ENCODE results near the gene DGKA.
A peak's percentile ranks its signal among the peaks of the same experiment; 100 is the strongest.
"Not testable (repeated sequence)": the region's sequence is repeated elsewhere in the genome, so short reads cannot be mapped to it uniquely, and the experiment has no call there.

The DGKA gene

DNA sequence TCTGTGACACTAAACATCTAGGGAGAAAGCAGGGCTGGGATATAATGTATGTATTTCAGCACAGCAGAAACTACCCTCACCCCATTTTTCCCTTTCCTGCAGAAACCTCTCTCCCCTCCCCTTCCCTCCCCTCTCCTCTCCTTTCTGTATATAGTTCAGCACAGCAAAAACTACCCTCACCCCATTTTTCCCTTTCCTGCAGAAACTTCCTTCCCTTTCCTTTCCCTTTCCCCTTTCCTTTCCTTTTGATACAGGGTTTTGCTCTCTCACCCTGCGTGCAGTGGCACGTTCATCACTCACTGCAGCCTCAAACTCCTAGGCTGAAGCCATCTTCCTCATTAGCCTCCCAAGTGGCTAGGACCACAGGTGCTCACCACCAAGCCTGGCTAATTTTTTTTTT lies 32.8 kb downstream of the DGKA start:
- H3K4me3 ChIP-seq (ENCODE audit: low read depth, low read length): no peak overlapping the region
- DNase-seq (ENCODE audit: low read depth): no peak

DNA sequence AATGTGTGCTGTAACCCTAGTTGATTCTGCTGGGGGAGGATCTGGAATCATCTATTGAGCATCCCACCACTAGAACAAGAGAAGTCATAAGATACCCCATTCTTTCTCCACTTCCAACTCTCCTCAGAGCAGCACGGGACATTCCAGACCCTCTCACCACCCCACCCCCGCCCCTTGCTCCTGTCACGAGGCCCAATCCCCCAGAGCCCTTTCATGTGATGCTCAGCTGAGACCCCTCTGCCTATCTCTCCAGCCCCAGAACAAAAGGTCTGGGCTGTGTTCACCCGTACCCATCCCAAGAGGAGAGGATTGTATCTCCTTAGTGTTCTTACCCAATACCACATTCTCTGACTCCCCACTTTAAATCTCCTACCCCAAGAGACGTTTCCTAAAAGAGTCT lies 34.3 kb downstream of the DGKA start:
- no peak for DNase-seq (ENCODE audit: low read depth)
- H3K4me3 ChIP-seq (ENCODE audit: low read depth, low read length): no peak overlapping the region

DNA sequence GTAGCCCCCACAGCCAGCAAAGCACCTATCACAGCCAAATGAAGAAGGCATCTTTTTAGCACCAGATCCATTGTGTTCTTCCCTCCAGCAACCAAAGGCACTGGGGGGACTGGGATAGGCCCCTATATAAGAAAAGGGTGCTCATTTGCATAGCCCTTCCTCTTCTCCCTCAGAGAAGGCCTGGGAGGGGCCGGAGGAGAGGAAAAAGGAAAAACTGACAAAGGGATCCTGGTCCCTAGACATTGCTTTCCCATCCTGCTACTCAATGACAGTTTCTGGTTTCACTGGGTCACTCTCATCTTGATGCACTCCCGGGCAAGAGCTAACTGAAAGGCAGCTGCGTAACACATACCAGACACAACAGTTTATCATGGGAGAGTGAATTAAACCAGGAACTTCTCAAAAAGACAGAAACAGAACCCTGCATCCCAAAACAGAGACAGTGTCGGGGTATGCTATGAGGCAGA lies 35.0 kb downstream of the DGKA start, which contains the start of gene PMEL:
Gene PMEL, minus strand, starts transcription at position 102 of the 467 bp plus-strand sequence. Its CDS starts 31 bp downstream, at position 71.
- peak within 1 kb of the TSS; percentile 90 for H3K4me3 ChIP-seq (ENCODE audit: low read depth, low read length)
- DNase-seq (ENCODE audit: low read depth): no peak

DNA sequence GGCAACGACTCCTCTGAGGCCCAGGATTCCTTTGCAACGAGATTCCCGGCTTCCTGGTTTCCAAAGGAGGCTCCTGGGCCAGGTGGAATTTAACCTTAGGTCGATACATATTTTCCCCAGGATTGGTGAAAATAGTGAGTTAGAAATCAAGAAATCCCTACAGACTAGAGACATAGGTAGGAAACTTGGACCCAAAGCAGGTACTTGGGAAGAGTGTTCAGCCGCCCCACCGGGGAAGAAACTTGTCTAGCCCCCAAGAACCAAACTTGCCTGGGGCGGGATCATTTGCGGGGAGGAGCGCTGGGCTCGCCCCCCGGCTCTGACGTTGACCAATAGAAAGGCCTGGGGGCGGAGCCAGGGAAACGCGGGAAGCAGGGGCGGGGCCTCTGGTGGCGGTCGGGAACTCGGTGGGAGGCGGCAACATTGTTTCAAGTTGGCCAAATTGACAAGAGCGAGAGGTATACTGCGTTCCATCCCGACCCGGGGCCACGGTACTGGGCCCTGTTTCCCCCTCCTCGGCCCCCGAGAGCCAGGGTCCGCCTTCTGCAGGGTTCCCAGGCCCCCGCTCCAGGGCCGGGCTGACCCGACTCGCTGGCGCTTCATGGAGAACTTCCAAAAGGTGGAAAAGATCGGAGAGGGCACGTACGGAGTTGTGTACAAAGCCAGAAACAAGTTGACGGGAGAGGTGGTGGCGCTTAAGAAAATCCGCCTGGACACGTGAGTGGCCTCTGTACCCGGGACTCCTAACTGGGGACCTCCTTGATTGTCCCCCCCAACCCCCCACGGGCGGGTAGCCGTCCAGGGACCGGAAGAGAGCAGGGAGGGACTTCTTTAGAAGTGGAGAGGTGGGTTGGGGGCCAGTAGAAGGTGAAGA lies 35.7 kb downstream of the DGKA start, which contains the start of gene CDK2:
Gene CDK2, plus strand, starts transcription at position 423 of the 874 bp plus-strand sequence. Its CDS starts 179 bp downstream, at position 602.
- peak within 1 kb of the TSS; percentile 90 for H3K4me3 ChIP-seq (ENCODE audit: low read depth, low read length)
- DNase-seq (ENCODE audit: low read depth): peak; percentile 14

DNA sequence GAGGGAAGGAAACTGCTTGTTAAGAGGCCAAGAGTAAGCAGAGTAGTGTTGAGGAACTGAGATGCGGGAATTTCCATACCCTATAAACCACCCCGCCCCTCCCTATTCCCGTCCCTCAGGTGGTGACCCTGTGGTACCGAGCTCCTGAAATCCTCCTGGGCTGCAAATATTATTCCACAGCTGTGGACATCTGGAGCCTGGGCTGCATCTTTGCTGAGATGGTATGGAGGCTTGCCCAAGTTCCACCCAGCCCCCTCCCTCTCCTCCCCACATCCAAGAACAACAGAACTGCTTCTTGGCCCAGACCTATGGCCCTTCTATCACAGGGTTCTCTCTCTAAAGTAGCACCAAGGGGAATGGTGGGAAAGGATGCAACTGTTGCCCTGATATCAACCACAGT lies 38.4 kb downstream of the DGKA start:
- H3K4me3 ChIP-seq (ENCODE audit: low read depth, low read length): no peak overlapping the region
- no peak for DNase-seq (ENCODE audit: low read depth)

DNA sequence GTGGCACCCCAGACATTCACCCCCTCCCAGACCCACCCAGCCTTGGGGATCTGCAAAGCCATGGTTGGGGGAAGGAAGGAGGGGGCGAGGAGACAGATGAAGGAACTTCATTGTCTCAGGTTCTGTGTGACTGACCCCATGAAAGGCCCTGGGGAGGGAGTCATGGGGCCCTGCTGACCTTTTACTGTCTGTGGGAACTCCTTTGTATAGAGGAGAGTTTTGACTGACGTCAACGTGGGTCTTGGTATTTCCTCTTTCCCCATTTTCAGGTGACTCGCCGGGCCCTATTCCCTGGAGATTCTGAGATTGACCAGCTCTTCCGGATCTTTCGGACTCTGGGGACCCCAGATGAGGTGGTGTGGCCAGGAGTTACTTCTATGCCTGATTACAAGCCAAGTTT lies 39.8 kb downstream of the DGKA start:
- DNase-seq (ENCODE audit: low read depth): peak; percentile 65

DNA sequence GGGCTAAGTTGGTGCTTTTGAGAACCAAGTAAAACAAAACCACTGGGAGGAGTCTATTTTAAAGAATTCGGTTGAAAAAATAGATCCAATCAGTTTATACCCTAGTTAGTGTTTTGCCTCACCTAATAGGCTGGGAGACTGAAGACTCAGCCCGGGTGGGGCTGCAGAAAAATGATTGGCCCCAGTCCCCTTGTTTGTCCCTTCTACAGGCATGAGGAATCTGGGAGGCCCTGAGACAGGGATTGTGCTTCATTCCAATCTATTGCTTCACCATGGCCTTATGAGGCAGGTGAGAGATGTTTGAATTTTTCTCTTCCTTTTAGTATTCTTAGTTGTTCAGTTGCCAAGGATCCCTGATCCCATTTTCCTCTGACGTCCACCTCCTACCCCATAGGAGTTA lies 41.1 kb downstream of the DGKA start:
- peak; percentile 26 for DNase-seq (ENCODE audit: low read depth)
- no peak overlapping the region for H3K4me3 ChIP-seq (ENCODE audit: low read depth, low read length)

More for the DNA sequence above, 39.8 kb downstream of the DGKA start:
- no peak overlapping the region for H3K4me3 ChIP-seq (ENCODE audit: low read depth, low read length)

DNA sequence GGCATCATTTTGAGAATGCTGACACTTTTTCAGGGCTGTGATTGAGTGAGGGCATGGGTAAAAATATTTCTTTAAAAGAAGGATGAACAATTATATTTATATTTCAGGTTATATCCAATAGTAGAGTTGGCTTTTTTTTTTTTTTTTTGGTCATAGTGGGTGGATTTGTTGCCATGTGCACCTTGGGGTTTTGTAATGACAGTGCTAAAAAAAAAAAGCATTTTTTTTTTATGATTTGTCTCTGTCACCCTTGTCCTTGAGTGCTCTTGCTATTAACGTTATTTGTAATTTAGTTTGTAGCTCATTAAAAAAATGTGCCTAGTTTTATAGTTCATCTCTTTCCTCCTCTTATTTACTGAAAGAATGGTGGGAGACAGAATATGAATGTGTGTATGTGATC lies 41.5 kb downstream of the DGKA start:
- peak overlapping the region; percentile 69 for H3K4me3 ChIP-seq (ENCODE audit: low read depth, low read length)

DNA sequence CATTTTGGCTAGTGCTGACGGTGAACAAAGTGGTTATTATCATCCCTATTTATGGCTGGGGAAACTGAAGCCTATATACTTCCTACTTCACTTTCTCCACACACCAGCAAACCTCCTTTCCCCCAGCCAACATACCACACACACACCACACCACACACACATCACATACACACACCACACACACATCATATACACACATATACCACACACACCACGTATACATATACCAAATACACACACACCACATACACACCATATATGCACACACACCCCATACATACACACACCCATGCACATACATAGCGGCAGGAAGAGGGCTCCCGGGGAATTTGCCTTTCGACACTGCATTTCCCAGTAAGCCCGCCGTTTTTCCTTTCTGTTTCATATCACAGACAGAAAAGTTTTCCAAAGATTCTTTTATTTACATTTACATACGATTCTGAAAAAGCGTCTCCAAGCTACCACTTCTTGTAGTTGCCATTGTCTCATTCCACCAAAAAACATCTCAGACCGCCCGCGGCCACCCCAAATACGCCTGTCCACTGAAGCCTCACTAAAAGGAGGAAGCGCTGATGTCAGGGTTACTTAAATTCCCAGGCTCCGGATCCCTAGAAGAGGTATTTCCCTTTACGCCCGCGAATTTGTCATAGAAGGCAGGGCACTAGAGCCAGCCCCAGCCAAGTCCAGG lies 42.1 kb downstream of the DGKA start:
- peak overlapping the region; percentile 69 for H3K4me3 ChIP-seq (ENCODE audit: low read depth, low read length)
- peak; percentile 9 for DNase-seq (ENCODE audit: low read depth)

More for the DNA sequence above, 41.5 kb downstream of the DGKA start:
- no peak for DNase-seq (ENCODE audit: low read depth)

DNA sequence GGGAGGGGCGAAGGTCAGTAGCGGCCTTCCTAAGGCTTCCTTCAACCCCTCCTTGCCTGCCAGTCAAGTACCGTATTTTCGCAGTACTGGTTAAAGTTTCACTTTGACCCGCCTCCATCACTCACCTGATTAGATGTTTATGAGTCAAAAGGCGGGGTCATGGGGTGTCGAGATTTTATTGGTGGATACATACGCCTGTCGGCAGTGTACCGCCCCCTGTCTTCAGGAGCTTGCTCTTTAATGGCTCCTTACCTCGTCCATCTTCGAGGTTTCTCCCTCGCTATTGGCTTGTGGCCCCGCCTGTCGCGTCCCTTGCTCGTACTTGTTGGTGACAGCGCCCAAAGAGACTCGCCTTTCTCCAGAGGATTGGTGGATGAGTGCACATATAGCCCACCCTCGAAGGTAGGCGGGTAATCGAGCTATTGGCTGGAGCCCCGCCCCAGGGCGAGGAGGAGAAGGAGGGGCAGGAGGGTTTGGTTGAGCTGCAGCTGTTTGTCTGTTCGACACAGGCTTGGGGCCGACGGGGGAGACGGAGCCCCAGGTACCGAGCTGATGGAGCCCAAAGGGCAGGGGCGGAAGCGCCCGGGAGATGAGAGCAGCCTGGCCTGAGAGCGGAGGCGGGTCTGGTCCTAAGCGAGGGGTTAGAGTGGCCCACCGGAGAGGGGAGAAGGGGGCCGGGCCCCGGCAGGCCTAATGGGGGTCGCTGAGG lies 42.8 kb downstream of the DGKA start, which contains the start of gene RAB5B:
Gene RAB5B, plus strand, starts transcription at position 480 of the 709 bp plus-strand sequence. CDS start 12,883 bp downstream, outside the sequence.
- DNase-seq (ENCODE audit: low read depth): peak; percentile 100
- H3K4me3 ChIP-seq (ENCODE audit: low read depth, low read length): peak within 1 kb of the TSS; percentile 95

DNA sequence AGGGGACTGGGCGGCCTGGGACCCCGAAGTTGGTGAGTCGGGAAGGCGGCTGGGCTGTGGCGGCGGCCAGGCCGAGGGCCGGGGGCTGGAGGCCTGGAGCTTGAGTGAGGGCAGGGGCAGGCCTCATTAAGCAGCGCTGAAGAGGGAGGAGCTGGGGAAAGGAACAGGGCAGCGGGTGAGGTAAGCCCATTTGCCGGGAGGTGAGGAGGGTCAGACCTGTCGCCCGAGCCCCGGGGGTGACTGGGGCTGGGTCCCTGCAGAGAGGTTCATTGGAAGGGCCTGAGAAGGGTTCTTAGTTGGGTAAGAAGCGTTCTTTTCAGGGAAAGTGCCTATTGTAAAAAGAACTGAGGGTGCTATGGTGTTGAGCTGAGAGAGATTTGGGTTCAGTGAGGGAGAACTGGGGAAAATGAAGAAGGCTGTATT lies 43.4 kb downstream of the DGKA start:
- peak; percentile 17 for DNase-seq (ENCODE audit: low read depth)
- peak overlapping the region; percentile 95 for H3K4me3 ChIP-seq (ENCODE audit: low read depth, low read length)

DNA sequence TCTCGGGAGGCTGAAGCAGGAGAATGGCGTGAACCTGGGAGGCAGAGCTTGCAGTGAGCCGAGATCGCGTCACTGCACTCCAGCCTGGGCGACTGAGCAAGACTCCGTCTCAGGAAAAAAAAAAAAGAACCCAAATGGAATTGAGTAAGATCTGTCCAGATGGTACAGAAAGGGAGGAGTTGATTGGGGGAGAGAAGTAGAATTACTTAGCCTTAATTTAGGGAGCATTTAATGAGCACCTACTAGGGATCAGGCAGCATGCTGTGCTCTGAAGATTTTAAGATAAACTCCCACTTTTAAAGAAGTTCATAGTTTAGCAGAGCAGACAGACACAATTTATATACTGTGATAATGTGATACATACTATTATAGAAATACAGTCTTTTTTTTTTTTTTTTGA lies 47.4 kb downstream of the DGKA start:
- H3K4me3 ChIP-seq (ENCODE audit: low read depth, low read length): no peak overlapping the region
- DNase-seq (ENCODE audit: low read depth): no peak

DNA sequence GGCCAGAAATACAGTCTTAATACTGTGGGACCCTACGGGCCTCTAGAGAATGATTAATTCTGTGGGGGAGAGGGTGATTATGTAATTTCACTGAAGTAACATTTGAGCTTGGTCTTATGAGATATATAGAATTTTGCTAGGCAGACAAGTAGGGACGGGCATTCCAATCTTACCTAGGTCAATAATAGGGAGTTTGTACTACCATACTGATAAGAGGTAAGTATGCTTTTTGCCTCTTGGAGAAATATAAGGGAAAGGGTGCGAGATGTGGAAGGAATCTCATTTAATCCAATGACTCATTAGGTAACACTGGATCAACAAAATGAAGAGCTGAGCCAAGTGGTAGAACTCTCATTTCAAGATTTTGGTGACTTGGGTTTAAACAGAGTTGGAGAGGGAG lies 48.1 kb downstream of the DGKA start:
- DNase-seq (ENCODE audit: low read depth): no peak

DNA sequence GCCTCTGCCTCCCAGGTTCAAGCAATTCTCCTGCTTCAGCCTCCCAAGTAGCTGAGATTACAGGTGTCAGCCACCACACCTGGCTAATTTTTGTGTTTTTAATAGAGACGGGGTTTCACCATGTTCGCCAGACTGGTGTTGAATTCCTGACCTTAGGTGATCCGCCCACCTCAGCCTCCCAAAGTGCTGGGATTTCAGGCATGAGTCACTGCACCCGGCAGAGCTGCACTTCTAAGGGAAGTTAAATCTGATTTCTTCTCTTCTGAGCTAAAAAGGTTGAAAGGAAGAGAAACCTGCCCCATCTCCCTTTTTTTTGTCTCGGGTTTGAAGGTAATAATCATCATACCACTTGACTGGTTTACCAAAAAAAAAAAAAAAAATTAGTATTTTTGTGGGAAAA lies 50.9 kb downstream of the DGKA start:
- DNase-seq (ENCODE audit: low read depth); H3K4me3 ChIP-seq (ENCODE audit: low read depth, low read length): not testable (repeated sequence)

More for the DNA sequence above, 48.1 kb downstream of the DGKA start:
- no peak overlapping the region for H3K4me3 ChIP-seq (ENCODE audit: low read depth, low read length)

DNA sequence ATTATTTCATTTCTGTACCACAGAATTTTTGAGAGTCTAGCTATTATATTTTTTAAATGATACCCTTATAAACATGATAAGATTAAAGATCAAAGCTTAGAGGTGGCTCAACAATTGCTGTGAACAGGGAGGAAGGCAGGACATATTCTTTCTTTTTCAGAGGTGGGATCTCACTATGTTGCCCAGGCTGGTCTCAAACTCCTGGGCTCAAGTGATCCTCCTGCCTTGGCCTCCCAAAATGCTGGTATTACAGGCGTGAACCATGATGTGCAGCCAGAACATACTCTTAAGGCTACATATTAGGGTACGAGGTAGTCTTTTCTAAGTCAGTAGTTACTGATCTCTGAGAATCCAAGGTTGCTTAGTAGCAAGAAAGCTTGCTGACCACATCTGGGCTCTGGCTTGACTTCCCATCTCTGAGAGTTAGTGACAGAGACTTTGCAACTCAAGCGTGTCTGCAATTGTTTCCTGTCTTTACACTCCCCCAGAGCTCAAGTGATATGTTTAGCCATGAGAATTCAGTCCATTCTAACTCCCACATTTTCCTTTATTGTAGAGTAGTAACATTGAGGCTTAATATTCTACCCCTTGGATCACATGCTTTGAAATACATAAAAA lies 51.5 kb downstream of the DGKA start:
- H3K4me3 ChIP-seq (ENCODE audit: low read depth, low read length): no peak overlapping the region
- DNase-seq (ENCODE audit: low read depth): no peak

DNA sequence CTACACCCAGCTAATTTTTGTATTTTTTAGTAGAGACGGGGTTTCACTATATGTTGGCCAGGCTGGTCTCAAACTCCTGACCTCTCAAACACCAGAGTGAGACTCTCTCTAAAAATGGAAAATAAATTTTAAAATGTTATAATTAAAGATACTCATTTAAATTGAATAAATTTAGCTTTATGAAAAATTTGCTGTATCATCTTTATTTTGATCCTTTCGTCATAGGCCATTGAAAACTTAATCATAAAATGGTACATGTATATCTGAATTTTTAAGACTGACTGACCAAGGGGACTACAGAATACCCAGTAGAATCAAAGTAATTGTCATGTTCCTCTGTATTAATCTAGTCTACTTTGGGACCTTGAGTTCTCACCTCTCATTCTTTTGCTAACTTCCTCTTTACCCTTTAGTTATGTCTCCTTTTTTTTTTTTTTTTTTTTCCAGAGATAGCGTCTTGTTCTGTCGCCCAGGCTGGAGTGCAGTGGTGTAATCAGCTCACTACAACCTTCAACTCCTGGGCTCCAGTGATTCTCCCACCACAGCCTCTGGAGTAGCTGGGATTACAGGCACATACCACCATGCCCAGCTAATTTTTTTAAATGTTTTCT lies 52.4 kb downstream of the DGKA start:
- H3K4me3 ChIP-seq (ENCODE audit: low read depth, low read length): no peak overlapping the region
- DNase-seq (ENCODE audit: low read depth): no peak

DNA sequence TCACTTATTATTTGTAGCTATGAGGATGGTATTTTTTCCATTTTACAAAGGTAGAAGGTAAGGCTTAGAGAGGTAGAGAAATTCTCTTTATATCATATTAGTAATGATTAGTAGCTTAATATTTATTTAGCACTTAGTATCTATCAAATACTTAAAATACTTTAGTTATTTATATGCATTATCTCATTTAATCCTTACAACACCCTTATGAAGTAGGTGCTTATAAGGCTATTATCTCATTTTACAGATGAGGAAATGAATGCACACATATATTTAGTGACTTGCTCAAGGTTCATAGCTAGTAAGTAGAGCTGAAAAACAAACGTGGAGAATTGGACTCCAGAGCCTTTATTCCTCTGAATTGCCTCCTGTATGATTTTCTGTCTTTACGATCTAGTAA lies 53.9 kb downstream of the DGKA start:
- no peak for DNase-seq (ENCODE audit: low read depth)
- no peak overlapping the region for H3K4me3 ChIP-seq (ENCODE audit: low read depth, low read length)

DNA sequence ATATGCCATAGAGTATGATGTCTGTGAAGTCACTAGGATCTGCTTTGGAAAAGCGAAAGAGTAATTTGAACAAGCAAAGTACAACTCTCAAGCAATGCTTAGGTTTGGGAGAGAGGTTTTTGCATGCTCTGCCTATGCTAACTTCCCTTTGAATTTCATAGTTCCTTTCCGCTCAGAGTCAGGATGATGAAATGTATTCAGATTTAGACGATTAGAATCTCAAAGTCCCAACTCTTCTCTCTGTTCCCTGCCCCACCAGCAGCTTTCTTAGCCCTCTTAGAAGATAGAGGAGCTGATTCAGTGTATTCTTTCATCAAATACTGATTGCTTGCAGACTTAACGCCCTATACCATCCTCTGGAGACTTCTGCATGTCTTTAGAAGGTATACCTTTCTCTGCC lies 54.4 kb downstream of the DGKA start:
- no peak for DNase-seq (ENCODE audit: low read depth)
- H3K4me3 ChIP-seq (ENCODE audit: low read depth, low read length): no peak overlapping the region

DNA sequence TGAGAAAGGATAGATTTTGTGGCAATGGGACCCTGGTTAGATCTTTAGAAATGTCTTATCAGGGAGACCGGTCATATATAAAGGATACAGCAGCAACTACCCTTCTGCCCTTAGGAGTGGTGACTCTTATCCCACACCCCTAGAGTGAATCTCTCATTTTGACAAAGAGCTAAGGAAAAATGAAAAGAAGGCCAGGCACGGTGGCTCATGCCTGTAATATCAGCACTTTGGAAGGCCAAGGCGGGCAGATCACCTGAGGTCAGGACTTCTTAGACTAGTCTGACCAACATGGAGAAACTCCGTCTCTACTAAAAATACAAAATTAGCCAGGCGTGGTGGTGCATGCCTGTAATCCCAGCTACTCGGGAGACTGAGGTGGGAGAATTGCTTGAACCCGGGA lies 55.0 kb downstream of the DGKA start:
- H3K4me3 ChIP-seq (ENCODE audit: low read depth, low read length); DNase-seq (ENCODE audit: low read depth): not testable (repeated sequence)

All from skeletal muscle cell (primary cell).